ENCODE measurements around the gene TRIP13.

DNA sequence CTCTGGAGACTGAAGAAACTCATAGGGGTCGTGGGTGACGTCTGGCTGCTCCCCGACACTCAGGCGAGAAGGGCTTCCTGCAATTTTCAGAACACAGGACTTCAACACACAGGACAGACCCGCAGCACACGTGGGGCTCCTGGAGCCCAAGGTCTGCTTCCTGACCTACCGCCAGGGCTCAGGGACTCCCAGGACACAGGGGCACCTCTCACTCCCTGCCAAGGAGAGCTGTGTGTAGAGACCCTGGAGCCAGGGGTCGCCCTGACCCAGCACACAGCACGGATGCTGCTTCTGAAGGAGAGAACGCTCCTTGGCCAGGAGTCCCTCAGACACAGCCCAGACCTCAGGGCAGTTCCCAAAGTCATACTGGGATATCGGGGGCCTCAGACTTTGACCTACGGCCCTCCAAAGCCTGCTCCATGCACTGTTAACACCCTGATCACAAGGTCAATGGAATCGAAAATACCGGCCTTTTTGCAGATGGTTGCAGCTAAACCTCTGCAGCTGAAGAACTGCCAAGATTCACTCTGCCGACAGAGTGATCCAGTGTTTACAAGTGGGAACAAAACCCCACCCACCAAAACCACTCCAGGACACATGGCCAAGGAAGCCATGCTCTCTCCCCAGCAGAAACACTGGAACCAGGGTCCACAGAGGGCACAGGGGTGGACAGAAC lies 28.1 kb upstream of the TRIP13 start:
- TF ChIP-seq SMC3 (conservative IDR thresholded peaks at IDR 0.05; ENCODE audit: insufficient read depth, low read depth, low read length) (no peak), C11orf30 (IDR thresholded peaks at IDR 0.05; ENCODE audit: low read depth) (no peak), GMEB1 (CRISPR knock-in tag; IDR thresholded peaks at IDR 0.05) (no peak), ZNF263 (CRISPR knock-in tag; IDR thresholded peaks at IDR 0.05; ENCODE audit: borderline replicate concordance) (no peak), MBD2 (IDR thresholded peaks at IDR 0.05; ENCODE audit: borderline replicate concordance, low read depth) (no peak), ZBTB33 (CRISPR knock-in tag; IDR thresholded peaks at IDR 0.05) (no peak), ZC3H4 (CRISPR knock-in tag; IDR thresholded peaks at IDR 0.05; ENCODE audit: borderline replicate concordance) (no peak), NUFIP1 (IDR thresholded peaks at IDR 0.05; ENCODE audit: partially characterized antibody) (no peak)
- TF ChIP-seq, protein P1, sequence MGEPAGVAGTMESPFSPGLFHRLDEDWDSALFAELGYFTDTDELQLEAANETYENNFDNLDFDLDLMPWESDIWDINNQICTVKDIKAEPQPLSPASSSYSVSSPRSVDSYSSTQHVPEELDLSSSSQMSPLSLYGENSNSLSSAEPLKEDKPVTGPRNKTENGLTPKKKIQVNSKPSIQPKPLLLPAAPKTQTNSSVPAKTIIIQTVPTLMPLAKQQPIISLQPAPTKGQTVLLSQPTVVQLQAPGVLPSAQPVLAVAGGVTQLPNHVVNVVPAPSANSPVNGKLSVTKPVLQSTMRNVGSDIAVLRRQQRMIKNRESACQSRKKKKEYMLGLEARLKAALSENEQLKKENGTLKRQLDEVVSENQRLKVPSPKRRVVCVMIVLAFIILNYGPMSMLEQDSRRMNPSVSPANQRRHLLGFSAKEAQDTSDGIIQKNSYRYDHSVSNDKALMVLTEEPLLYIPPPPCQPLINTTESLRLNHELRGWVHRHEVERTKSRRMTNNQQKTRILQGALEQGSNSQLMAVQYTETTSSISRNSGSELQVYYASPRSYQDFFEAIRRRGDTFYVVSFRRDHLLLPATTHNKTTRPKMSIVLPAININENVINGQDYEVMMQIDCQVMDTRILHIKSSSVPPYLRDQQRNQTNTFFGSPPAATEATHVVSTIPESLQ (CRISPR knock-in tag; IDR thresholded peaks at IDR 0.05) = no peak

Data from K562 (cell line).